EH (cell line): ENCODE measurements around the gene NRDE2.
"Not testable (repeated sequence)": the region's sequence is repeated elsewhere in the genome, so short reads cannot be mapped to it uniquely, and the experiment has no call there.

Source experiments
- DNase-seq: peaks from one replicate; pipeline ENCODE4 v3.0.0-alpha.2; 2015; ENCODE audit warnings: low read depth

NRDE2 gene

DNA sequence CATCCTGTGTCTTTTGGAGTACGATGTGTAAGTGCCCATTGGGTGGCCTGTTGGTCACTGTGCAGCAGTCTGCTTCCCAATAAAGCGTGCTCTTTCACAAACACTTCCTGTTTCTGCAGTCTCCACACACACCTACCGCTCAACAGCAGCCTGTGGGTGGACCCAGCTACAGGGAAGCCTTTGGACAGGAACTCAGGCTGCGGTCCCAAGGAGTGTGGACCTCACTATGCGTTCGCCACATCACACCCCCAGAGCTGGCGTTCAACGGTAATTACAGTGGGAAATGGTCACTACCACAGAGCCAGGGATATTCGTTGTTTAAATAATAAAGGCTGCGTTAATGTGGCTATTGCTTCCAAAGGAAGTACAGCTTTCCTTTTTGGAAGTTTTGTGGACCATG, 59.2 kb downstream of the NRDE2 start:
- no peak for DNase-seq

- no peak for DNase-seq
Observed at GRCh38 chr14:90268420-90268819, 63.3 kb downstream of the NRDE2 start.

DNA sequence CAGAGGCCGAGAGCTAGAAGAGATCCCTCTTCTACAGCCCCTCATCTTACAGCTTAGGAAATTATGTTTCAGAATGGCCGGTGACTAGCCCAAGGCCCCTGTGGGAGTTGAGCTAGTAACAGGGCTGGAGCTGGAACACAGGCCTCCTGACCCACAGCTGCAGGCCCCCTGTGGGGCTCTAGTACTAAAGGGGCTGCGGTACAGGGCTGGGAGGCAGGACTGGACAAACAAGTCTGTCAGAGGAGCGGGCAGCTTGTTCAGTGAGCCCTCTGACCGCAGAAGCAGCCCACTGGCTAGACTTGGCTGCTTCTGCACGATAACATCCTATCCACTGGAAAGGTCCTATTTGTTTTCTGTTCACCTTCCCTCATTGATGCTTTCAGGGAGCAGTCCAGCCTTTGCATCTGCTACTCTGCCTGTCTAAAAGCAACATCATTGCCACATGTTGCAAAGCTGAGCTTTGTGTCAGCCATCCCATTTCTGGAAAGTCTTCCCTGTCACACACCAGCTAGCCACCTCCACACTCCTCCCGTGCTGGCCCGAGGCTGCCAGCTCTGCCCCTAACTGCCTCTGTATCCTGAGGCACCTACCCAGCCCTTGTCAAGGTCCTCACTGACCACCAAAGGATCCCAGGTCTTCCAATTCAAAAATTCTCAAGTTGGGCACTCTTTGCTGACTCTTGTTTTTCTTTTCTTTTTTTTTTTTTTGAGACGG, 65.1 kb downstream of the NRDE2 start:
- no peak for DNase-seq

- DNase-seq, result no peak
Observed at GRCh38 chr14:90263748-90264449, 67.8 kb downstream of the NRDE2 start.

GRCh38 chr14:90256354-90257131, 75.2 kb downstream of the NRDE2 start, which contains the start of gene PSMC1:
Gene PSMC1 (plus strand): TSS chr14:90256553. CDS start chr14:90256598, 45 bp downstream.
- peak; percentile 93 for DNase-seq

GRCh38 chr14:90255871-90256270, 75.9 kb downstream of the NRDE2 start:
- no peak for DNase-seq

GRCh38 chr14:90253826-90254225, 77.9 kb downstream of the NRDE2 start:
- no peak for DNase-seq

DNA sequence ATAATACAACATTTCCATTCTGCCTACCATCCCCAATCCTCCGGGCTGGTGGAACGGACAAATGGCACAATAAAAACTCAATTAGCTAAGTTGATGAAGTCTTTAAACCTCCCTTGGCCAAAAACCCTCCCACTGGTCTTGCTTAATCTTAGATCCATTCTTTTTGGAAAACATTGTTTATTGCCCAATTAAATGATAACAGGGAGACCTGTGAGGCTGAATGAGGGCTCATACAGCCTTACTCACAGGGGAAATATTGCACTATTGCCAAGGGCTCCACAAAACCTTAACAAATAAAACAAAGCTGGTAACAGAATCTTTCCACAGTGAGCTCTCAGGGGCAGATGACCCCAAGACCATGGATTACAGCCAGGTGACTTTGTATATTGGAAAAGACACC, 83.1 kb downstream of the NRDE2 start:
- no peak for DNase-seq

GRCh38 chr14:90247441-90247840, 84.3 kb downstream of the NRDE2 start:
- not testable (repeated sequence) for DNase-seq

- no peak for DNase-seq
Observed at GRCh38 chr14:90246936-90247335, 84.8 kb downstream of the NRDE2 start.

DNA sequence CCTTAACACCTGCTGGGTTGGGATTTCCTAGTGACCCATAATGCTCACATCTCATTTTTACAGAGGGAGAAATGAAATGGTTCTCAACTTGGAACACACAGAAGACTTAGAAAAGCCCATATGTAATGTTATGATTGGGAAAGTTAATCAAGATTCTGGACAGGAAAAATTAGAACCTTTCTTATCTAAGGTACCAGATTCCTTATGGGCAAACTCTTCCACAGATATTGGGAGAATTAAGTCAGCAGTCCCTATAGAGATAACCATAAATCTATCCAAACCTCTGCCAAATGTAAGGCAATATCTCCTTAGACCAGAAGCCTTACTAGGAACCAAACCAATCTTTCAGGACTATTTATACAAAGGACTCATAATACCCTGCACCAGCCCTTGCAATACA, 89.3 kb downstream of the NRDE2 start:
- DNase-seq, result no peak

DNA sequence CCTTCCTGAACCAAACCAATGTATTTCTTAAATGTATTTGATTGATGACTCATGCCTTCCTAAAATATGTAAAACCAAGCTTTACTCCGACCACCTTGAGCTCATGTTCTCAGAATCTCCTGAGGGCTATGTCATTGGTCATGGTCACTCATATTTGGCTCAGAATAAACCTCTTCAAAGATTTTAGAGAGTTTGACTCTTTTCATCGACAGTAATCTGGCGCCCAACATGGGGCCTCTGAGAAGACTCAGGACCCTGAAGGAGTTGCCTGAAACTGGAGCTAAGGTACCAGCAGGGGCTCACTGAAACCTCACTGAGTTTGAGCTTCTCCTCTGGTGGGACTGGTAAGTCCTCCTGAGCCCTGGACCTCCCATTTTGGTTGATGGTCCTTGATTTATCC, 92.6 kb downstream of the NRDE2 start:
- no peak for DNase-seq

DNA sequence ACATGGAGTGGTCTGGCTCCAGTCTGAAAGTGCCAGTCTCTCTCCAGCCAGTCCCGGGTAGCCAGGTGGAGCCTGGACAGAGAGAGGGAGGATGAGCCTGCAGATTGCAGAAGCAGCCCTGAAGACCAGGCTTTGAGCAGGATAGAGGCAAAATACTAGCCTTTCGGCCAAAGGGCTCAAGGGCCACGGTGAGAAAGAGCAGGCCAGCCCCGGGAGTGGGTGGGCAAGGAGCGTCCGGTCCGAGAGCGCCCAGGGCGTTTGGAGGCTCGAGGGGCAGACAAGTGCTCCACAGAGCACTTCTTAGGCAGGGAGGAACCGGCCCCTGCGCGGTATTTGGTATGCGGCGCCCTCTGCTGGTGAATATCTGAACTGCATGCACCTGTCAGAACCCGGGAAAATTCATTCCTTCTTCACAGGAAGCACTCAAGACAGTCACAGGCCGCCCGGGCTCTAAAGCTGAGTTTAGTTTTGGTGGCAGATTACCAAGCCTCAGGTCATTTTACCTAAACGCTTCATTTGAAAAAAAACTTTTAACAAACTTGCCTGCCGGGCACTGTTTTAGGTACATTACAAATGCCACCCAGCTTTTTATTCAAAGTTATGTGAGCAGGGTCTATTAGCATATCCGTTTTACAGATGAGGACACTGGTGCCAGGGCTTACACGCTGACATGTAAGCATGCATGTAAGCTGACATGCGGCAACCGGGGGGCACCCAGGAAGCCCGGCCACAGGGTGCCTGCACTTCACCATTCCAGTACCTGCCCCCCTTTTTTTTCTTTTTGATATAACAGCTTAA, 96.4 kb downstream of the NRDE2 start:
- DNase-seq, result peak; percentile 64

DNA sequence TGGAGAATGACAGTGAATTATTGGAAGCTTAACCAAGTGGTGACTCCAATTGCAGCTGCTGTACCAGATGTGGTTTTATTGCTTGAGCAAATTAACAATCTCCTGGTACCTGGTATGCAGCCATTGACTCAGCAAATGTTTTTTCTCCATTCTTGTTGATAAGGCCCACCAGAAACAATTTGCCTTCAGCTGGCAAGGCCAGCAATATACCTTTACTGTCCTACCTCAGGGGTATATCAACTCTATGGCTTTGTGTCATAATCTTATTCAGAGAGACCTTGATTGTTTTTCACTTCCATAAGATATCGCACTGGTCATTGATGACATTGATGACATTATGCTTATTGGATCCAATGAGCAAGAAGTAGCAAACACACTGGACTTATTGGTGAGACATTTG, 101.8 kb downstream of the NRDE2 start:
- not testable (repeated sequence) for DNase-seq

DNA sequence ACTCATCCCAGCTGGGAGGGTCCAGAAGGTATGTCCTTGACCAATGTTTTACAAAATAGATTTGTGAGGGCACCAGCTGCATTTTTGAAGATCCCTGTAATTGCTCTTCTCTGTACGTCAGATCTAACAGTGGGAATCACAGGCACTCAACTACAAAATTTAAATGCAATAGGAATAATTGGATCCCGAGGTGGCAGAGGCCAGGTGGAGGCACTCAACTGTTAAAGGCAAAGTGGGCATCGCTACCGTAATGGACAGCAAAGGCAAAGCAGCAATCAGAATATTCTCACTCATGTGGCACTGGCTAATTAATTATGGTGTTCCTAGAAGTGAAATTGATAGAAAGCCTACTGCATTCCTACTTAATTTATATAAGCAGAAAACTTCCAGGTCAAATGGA, 103.3 kb downstream of the NRDE2 start:
- DNase-seq, result no peak
